ENCODE data around the gene ST7. TPM values are rescaled to one million over a fixed set of nuclear protein-coding genes. Genes with fewer than 3 reads are reported as not detected.

ST7 gene
- total and polyA plus RNA-seq, 2 of the 8 experiments (the other 6 are each of a cell fraction or from before 2014, with no cell fraction given): 16.3 to 18.0 TPM

DNA sequence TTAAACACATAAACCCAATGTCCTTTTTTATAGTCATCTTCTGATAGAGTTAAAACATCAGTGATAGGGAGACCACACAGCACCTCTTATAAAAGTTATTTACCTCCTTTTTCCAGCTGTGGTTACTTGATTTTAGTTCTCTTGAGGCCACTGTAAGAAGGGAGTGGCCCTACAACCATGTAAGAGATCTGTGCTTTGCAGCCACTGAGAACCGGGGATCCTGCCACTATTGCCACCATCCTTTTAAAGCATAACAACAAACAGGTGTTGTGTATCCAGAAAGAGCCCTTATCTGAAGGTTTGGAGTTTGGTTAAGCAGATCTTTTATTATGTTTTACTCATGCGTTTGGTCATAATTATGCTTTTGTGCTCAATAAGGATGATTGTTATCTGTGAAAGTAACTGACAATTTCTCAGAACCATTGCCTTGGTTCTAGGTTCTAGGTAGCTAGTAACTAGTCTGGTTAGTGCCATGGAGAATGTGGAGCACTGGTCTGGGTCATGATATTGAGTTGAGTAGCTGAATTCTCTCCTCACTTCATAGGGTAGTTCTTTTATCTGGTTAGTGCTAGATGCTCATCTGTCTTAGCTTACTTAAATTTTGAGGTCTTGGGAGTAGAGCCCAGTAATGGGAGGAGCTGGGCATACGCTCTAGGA, 56.5 kb downstream of the ST7 start:
- H2AK5ac ChIP-seq (ENCODE audit: low read depth, low read length): no peak overlapping the region
- ChIA-PET POLR2A (ENCODE audit: partially characterized antibody) (interaction anchor here (1.1 kb wide), 1 partner anchor 54 kb away, joined by 3 read pairs; no protein-coding TSS in a partner anchor), CTCF (ENCODE audit: partially characterized antibody) (interaction anchor here (1.3 to 5.1 kb wide), 5 partner anchors 24 to 117 kb away, joined by 3 to 32 read pairs (median 10); no protein-coding TSS in a partner anchor)
- 0 out of 4 replicates have a peak, but pooled peaks cover 0 to 4% of the 10 kb centered on the region in 2 experiments for H3K79me2 ChIP-seq (ENCODE audit: control insufficient read depth in 1 of 2, insufficient read depth in 2 of 2, low read length in 2 of 2)
- DNase-seq (ENCODE audit: low read depth in 1 of 2, low spot score in 2 of 2): no peak
- H2BK20ac ChIP-seq (ENCODE audit: low read length): no peak overlapping the region
- no peaks in the 10 kb centered on the region for H3K4me1 ChIP-seq (replicated peaks in 1 of 4; ENCODE audit: control insufficient read depth in 3 of 4, insufficient read depth in 4 of 4, low read length in 3 of 4)
- 89% methylated on average over 3 of the region's 3 CpGs; no CpG with 5 or more reads in 1 of the 2 experiments for WGBS, 2 experiments (ENCODE audit: extremely low coverage in 1 of 2, insufficient coverage in 1 of 2, insufficient read length in 1 of 2, insufficient replicate concordance in 2 of 2, low coverage in 1 of 2, low lambda C conversion rate in 2 of 2, missing lambda C conversion rate in 1 of 2)
- no peak overlapping the region for H3K18ac ChIP-seq (ENCODE audit: extremely low read depth, low read length)
- no peak overlapping the region for H2BK12ac ChIP-seq (ENCODE audit: low read depth, low read length)
- H2BK120ac ChIP-seq (replicated peaks; ENCODE audit: low read depth, low read length): no peak overlapping the region
- H3K4me3 ChIP-seq (ENCODE audit: extremely low read depth in 1 of 4, insufficient read depth in 2 of 4, low read depth in 3 of 4, low read length in 4 of 4): no peak overlapping the region
- H4K5ac ChIP-seq (ENCODE audit: insufficient read length, low read depth, low read length): no peak overlapping the region
- no peak overlapping the region for H3K9ac ChIP-seq (replicated peaks in 1 of 4; ENCODE audit: extremely low read depth in 1 of 4, low read depth in 3 of 4, low read length in 3 of 4)
- H3K4me2 ChIP-seq (ENCODE audit: insufficient read depth in 1 of 2, low read depth in 2 of 2, low read length in 2 of 2): no peak overlapping the region
- H4K20me1 ChIP-seq (replicated peaks in 1 of 2; ENCODE audit: control insufficient read depth in 1 of 2, insufficient read depth in 2 of 2, low read length in 2 of 2): no peaks in the 10 kb centered on the region
- no peak overlapping the region for H3K27ac ChIP-seq (ENCODE audit: low read depth, low read length)
- no peak overlapping the region for H2BK15ac ChIP-seq (ENCODE audit: low read length)
- H4K8ac ChIP-seq (ENCODE audit: extremely low read depth, insufficient read depth, low read length): no peak overlapping the region
- H3K23ac ChIP-seq (ENCODE audit: insufficient read length): no peak overlapping the region
- no peak overlapping the region for H3K56ac ChIP-seq (replicated peaks; ENCODE audit: insufficient read length, low read depth, low read length)
- no peaks in the 10 kb centered on the region for H3K9me3 ChIP-seq (ENCODE audit: insufficient read depth in 2 of 2, low read depth in 1 of 2, low read length in 1 of 2)
- no peak overlapping the region for H4K91ac ChIP-seq (replicated peaks; ENCODE audit: insufficient read length, low read length)
- no peaks in the 10 kb centered on the region for H3K36me3 ChIP-seq (ENCODE audit: control insufficient read depth in 2 of 4, insufficient read depth in 4 of 4, low read length in 3 of 4)
- H3K4ac ChIP-seq (replicated peaks; ENCODE audit: insufficient read length, low read depth, low read length): no peak overlapping the region
- no peaks in the 10 kb centered on the region for H3K79me1 ChIP-seq (ENCODE audit: low read depth, low read length)
- no peak for TF ChIP-seq TCF12 (IDR thresholded peaks at IDR 0.05; ENCODE audit: low read depth, low read length)
- no peak for TF ChIP-seq SP4 (IDR thresholded peaks at IDR 0.05; ENCODE audit: low read length)
- TF ChIP-seq PHF8 (conservative IDR thresholded peaks at IDR 0.05; ENCODE audit: low read depth, low read length): no peak
- no peak for TF ChIP-seq NANOG (IDR thresholded peaks at IDR 0.05; ENCODE audit: insufficient read depth, low read depth, low read length, poor library complexity, severe bottlenecking)
- no peak for TF ChIP-seq JUN (IDR thresholded peaks at IDR 0.05; ENCODE audit: low read depth, low read length)
- no peak for TF ChIP-seq EZH2 (IDR thresholded peaks at IDR 0.05; ENCODE audit: low read depth, low read length, severe bottlenecking)
- TF ChIP-seq HDAC2 (IDR thresholded peaks at IDR 0.05; ENCODE audit: borderline replicate concordance in 1 of 2, low read depth in 2 of 2, low read length in 2 of 2): no peak
- TF ChIP-seq SP1 (IDR thresholded peaks at IDR 0.05; ENCODE audit: low read depth, low read length): no peak
- no peak overlapping the region for H3K14ac ChIP-seq (ENCODE audit: insufficient read length)
- no peak overlapping the region for H2BK5ac ChIP-seq (ENCODE audit: low read depth, low read length)
- no peak for FAIRE-seq
- no peak overlapping the region for H2AFZ ChIP-seq (ENCODE audit: low read length)
- H3K23me2 ChIP-seq (ENCODE audit: low read depth, low read length): no peaks in the 10 kb centered on the region
- no peaks in the 10 kb centered on the region for H3K27me3 ChIP-seq (replicated peaks in 1 of 4; ENCODE audit: control insufficient read depth in 3 of 4, extremely low read depth in 1 of 4, insufficient read depth in 3 of 4, low read length in 3 of 4)

Data from H1 (cell line).